Stimulated activated CD8-positive, alpha-beta memory T cell treated with anti-CD3 and anti-CD28 coated beads, Interleukin-7, amount 100 ng/mL, for 4 hours (primary cell): ENCODE results near the gene CYP3A7.
"Not testable (repeated sequence)": the region's sequence is repeated elsewhere in the genome, so short reads cannot be mapped to it uniquely, and the experiment has no call there.

Experiments
- DNase-seq, 2 donors: peaks; one replicate each; pipeline ENCODE4 v3.0.0-alpha.2; 2020; ENCODE audit warnings: low read depth in 2 of 2

Gene CYP3A7

GRCh38 chr7:99709260-99709659 lies 25.7 kb downstream of the CYP3A7 start:
- no peak for DNase-seq

GRCh38 chr7:99707096-99707495 lies 27.9 kb downstream of the CYP3A7 start:
- no peak for DNase-seq

- DNase-seq = no peak
Observed at GRCh38 chr7:99699946-99700345, 35.0 kb downstream of the CYP3A7 start.

- not testable (repeated sequence) for DNase-seq
Observed at GRCh38 chr7:99698867-99699730, 35.9 kb downstream of the CYP3A7 start.

GRCh38 chr7:99694912-99695304 lies 40.1 kb downstream of the CYP3A7 start:
- no peak for DNase-seq

- DNase-seq = no peak
Observed at GRCh38 chr7:99694201-99694911, 40.6 kb downstream of the CYP3A7 start.

GRCh38 chr7:99693427-99694200 lies 41.4 kb downstream of the CYP3A7 start:
- DNase-seq = no peak

- DNase-seq = no peak
Observed at GRCh38 chr7:99693100-99693426, 41.9 kb downstream of the CYP3A7 start.

GRCh38 chr7:99692563-99692962 lies 42.4 kb downstream of the CYP3A7 start:
- DNase-seq = not testable (repeated sequence)

GRCh38 chr7:99691658-99692057 lies 43.3 kb downstream of the CYP3A7 start:
- not testable (repeated sequence) for DNase-seq

GRCh38 chr7:99690918-99691317 lies 44.1 kb downstream of the CYP3A7 start:
- DNase-seq = not testable (repeated sequence)

GRCh38 chr7:99685871-99686608 lies 49.0 kb downstream of the CYP3A7 start:
- not testable (repeated sequence) for DNase-seq

GRCh38 chr7:99685129-99685758 lies 49.8 kb downstream of the CYP3A7 start:
- no peak for DNase-seq

- DNase-seq = no peak
Observed at GRCh38 chr7:99679400-99680191, 55.4 kb downstream of the CYP3A7 start, which contains the start of gene CYP3A5. Gene CYP3A5 (minus strand): TSS chr7:99679996. CDS start chr7:99679896, 100 bp downstream.

GRCh38 chr7:99679032-99679399 lies 56.0 kb downstream of the CYP3A7 start:
- DNase-seq = no peak

GRCh38 chr7:99677648-99678045 lies 57.3 kb downstream of the CYP3A7 start:
- no peak for DNase-seq

- DNase-seq = no peak
Observed at GRCh38 chr7:99677013-99677647, 57.9 kb downstream of the CYP3A7 start.

- DNase-seq = no peak
Observed at GRCh38 chr7:99674995-99675742, 59.8 kb downstream of the CYP3A7 start.

- DNase-seq = no peak
Observed at GRCh38 chr7:99672573-99672972, 62.4 kb downstream of the CYP3A7 start.
